ENCODE results near the gene HADHB. TPM values are rescaled to one million over a fixed set of nuclear protein-coding genes. Genes with fewer than 3 reads are reported as not detected.
A peak's percentile ranks its signal among the peaks of the same experiment; 100 is the strongest.

The HADHB gene
- total and polyA plus RNA-seq, 12 donors: 256 to 1,542 (median 820) TPM

GRCh38 chr2:26235089-26235488 lies 9.7 kb upstream of the HADHB start:
- DNase-seq (no peak), ATAC-seq (no peak)
- TF ChIP-seq CTCF (IDR thresholded peaks at IDR 0.05): peak in 6 of 9 donors; percentile 28 to 44 (median 40)
- intact Hi-C loops (cut with DNase I): loop anchor here in 4 of 10 donors (5.0 to 10.0 kb wide), 3 partner anchors 42 to 90 kb away; no protein-coding TSS in a partner anchor
- Histone ChIP-seq H3K27me3 (no peaks in the 10 kb centered on the region), H3K27ac (no peak overlapping the region), H3K4me3 (no peak overlapping the region), H3K4me1 (peaks cover 0 to 30% (median 22%) of the 10 kb centered on the region in 9 donors), H3K9me3 (no peaks in the 10 kb centered on the region), H3K36me3 (peaks cover 0 to 88% (median 77%) of the 10 kb centered on the region in 9 donors)
- WGBS, 2 donors: 91 to 93% methylated on average over 9 of the region's 9 CpGs

GRCh38 chr2:26237868-26238267 lies 6.9 kb upstream of the HADHB start:
- H3K36me3 ChIP-seq: peaks cover 0 to 60% (median 50%) of the 10 kb centered on the region in 9 donors
- H3K4me3 ChIP-seq: no peak overlapping the region
- intact Hi-C loops (cut with DNase I): loop anchor here in 4 of 10 donors (5.0 to 10.0 kb wide), 3 partner anchors 39 to 87 kb away; no protein-coding TSS in a partner anchor
- H3K9me3 ChIP-seq: no peaks in the 10 kb centered on the region
- DNase-seq: no peak
- H3K27me3 ChIP-seq: no peaks in the 10 kb centered on the region
- H3K4me1 ChIP-seq: peaks cover 0 to 57% (median 44%) of the 10 kb centered on the region in 9 donors
- 81 to 97% methylated on average over 1 of the region's 1 CpG for WGBS, 2 donors
- ATAC-seq: no peak
- no peak for TF ChIP-seq CTCF (IDR thresholded peaks at IDR 0.05)
- H3K27ac ChIP-seq: peak overlapping the region in 1 of 10 donors; percentile 5

GRCh38 chr2:26238311-26238958 lies 6.3 kb upstream of the HADHB start:
- Histone ChIP-seq H3K36me3 (peaks cover 0 to 54% (median 44%) of the 10 kb centered on the region in 9 donors), H3K27me3 (no peaks in the 10 kb centered on the region), H3K4me1 (peaks cover 0 to 63% (median 50%) of the 10 kb centered on the region in 9 donors), H3K9me3 (no peaks in the 10 kb centered on the region), H3K27ac (peak overlapping the region in 3 of 10 donors; percentile 0 to 24 (median 5)), H3K4me3 (no peak overlapping the region)
- no peak for TF ChIP-seq CTCF (IDR thresholded peaks at IDR 0.05)
- ATAC-seq: no peak
- 78 to 82% methylated on average over 4 of the region's 4 CpGs for WGBS, 2 donors
- intact Hi-C loops (cut with DNase I): loop anchor here in 4 of 10 donors (5.0 to 10.0 kb wide), 3 partner anchors 39 to 86 kb away; no protein-coding TSS in a partner anchor
- no peak for DNase-seq

GRCh38 chr2:26241928-26242436 lies 2.8 kb upstream of the HADHB start:
- Histone ChIP-seq H3K4me3 (peak overlapping the region in 4 of 10 donors; percentile 58 to 94 (median 78)), H3K4me1 (peaks cover 2 to 82% (median 71%) of the 10 kb centered on the region in 9 donors), H3K27ac (peak overlapping the region in 8 of 10 donors; percentile 63 to 99 (median 98)), H3K27me3 (no peaks in the 10 kb centered on the region), H3K9me3 (no peaks in the 10 kb centered on the region), H3K36me3 (peaks cover 0 to 20% (median 12%) of the 10 kb centered on the region in 9 donors)
- DNase-seq (no peak), ATAC-seq (no peak)
- TF ChIP-seq CTCF (IDR thresholded peaks at IDR 0.05): no peak
- 60 to 63% methylated on average over 6 of the region's 6 CpGs for WGBS, 2 donors
- intact Hi-C loops (cut with DNase I): loop anchor here in 8 of 10 donors (2.0 to 10.0 kb wide), 6 partner anchors 33 to 93 kb away; no protein-coding TSS in a partner anchor
